Measurements from ENCODE around the gene CACNG7.
"Not testable (repeated sequence)": the region's sequence is repeated elsewhere in the genome, so short reads cannot be mapped to it uniquely, and the experiment has no call there.

CACNG7 gene

DNA sequence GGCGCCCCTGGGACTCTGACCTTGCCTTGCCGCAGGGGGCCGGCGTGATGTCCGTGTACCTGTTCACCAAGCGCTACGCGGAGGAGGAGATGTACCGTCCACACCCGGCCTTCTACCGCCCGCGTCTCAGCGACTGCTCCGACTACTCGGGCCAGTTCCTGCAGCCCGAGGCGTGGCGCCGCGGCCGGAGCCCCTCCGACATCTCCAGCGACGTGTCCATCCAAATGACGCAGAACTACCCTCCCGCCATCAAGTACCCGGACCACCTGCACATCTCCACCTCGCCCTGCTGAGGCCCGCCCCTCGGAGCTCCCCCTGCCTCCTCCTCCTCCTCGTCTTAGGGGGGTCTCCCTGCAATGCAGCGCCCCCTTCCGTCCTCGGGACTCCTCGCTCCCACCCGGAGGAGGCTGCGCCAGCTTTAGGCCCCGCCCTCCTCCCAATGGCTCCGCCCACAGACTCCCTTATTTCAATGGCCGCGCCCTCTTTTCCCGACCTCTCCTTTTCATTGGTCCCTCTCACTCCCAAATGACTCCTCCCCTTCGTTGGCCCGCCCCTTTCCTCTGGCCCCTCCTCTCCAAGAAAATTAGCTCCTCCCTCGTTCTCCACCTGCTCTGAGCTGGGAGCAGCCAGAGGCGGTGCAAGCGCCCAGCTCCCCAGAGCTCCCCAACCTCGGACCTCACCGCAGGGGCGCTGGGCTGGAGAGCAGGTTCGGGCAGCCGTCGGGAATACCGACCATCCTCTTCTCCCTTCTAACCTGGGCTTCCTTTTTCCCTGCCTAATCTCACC, 33.1 kb downstream of the CACNG7 start:
- DNase-seq (ENCODE audit: low read depth, low spot score) = no peak
- no peak overlapping the region for H3K4me3 ChIP-seq (ENCODE audit: low read length)

DNA sequence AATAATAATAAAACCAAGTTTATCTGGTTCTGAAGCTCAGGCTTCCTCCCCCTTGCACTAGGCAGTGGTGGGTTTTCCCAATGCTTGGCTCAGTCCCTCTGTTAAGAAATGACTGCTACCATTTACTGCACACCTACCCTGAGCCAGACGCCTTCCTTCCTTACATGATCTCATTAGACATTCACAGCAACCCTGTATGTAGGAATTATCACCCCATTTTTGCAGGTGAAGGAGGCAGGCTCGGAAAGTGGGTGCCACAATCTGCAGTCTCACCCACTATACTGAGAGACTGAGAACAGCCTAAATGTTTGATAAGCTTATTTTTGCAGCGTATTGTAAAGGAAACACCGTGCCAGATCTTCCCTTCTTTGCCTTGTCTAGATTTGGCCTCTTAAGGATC, 35.3 kb downstream of the CACNG7 start:
- DNase-seq (ENCODE audit: low read depth, low spot score) = no peak
- no peak overlapping the region for H3K4me3 ChIP-seq (ENCODE audit: low read length)

DNA sequence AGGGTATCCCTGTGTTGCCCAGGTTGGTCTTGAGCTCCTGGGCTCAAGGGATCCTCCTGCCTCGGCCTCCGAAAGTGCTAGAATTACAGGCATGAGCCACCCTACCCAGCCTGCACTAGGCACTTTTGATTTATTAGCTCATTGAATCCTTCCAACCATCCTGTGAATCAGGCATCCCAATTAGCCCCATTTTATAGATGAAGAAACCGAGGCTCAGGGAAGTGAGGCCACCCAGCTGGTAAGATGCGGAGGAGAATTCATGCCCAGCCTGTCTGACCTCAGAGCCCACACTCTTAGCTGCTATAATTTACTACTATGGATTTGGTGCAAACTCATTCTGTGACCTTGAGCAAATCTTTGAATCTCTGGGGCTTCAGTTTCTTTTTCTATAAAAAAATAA, 35.9 kb downstream of the CACNG7 start:
- no peak overlapping the region for H3K4me3 ChIP-seq (ENCODE audit: low read length)
- DNase-seq (ENCODE audit: low read depth, low spot score) = no peak

DNA sequence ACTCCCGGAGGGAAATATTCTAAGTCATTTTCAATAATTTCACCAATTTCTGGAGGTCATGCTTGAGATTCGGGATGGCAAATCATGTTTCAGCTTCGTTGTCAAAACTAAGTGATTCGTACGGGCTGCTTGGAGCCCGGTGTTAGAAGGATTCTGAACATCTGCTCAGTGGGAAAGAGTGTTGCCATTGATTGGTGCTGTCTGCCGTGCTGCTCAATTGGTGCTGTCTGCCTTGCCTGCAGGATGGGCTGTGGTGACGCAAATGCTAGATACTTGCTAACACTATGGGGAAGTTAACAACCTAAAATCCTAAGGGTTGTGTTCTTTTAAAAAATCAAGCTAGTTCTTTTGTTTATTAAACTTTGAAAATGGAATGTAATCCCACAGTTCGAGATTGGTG, 36.4 kb downstream of the CACNG7 start:
- peak; percentile 28 for DNase-seq (ENCODE audit: low read depth, low spot score)
- peak overlapping the region; percentile 37 for H3K4me3 ChIP-seq (ENCODE audit: low read length)

DNA sequence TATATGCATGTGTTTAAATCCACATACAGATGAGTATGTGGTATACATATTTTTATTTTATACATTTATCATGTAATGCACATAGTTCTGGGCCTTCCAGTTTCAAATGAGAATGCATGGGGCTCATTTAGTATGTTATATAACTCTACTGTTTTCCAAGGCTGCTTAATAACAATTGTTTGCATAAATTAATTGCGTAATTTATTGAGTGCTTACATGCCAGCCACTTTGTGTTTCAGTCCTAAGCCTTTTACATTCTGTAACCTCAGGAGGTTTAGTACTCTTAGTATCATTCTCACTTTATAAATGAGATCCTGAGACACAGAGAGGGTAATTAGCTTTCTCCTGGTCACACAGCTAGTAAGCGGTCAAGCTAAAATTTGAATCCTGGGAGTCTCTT, 36.9 kb downstream of the CACNG7 start:
- peak overlapping the region; percentile 37 for H3K4me3 ChIP-seq (ENCODE audit: low read length)
- no peak for DNase-seq (ENCODE audit: low read depth, low spot score)

DNA sequence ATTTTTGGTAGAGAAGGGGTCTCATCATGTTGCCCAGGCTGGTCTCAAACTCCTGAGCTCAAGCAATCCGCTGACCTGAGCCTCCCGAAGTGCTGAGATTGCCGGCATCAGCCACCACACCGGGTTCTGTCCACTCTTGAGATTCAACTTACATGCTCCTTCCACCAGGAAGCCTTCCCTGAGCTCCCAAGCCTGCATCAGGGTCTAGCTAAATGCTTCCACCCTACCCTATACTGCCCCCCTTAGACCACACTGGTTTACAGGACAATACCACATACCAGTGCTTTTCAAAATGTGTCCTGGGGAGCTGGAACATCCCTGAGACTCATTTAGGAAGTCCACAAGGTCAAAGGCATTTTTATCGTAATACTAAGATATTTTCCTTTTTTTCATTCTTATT, 38.5 kb downstream of the CACNG7 start:
- no peak for DNase-seq (ENCODE audit: low read depth, low spot score)
- H3K4me3 ChIP-seq (ENCODE audit: low read length) = no peak overlapping the region

DNA sequence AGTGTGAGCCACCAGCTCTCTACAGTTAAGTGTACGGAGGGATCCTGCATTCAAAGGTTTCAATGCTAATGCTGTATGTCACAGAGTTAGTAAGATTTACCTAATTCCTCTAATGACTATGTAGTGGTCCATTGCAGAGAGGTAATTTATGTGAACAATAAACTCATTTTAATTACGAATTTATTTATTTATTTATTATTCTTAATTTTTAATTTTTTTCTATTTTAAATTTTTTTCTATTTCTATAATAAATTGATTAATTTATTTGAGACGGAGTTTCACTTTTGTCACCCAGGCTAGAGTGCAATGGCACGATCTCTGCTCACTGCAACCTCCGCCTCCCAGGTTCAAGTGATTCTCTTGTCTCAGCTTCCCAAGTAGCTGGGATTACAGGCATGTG, 39.5 kb downstream of the CACNG7 start:
- H3K4me3 ChIP-seq (ENCODE audit: low read length); DNase-seq (ENCODE audit: low read depth, low spot score): not testable (repeated sequence)

DNA sequence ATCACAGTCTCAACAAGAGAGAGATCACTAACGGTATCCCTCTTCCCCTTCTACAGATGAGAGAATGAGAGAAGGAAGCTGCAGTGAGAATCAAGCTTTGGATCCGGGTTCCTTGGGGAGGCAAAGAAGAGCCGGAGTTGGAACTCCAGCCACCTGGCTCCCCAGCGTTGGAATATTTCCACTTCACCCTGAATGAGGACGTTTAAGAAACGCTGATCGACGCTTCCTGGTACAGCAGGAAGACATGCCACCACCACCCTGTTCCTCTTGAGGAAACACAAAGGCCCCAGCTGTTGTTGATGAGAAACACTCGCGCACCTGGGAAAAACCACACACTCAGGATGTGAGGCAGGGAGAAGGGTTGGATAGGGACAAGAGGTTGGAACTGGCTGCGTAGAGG, 42.4 kb downstream of the CACNG7 start:
- no peak for DNase-seq (ENCODE audit: low read depth, low spot score)
- H3K4me3 ChIP-seq (ENCODE audit: low read length) = no peak overlapping the region

DNA sequence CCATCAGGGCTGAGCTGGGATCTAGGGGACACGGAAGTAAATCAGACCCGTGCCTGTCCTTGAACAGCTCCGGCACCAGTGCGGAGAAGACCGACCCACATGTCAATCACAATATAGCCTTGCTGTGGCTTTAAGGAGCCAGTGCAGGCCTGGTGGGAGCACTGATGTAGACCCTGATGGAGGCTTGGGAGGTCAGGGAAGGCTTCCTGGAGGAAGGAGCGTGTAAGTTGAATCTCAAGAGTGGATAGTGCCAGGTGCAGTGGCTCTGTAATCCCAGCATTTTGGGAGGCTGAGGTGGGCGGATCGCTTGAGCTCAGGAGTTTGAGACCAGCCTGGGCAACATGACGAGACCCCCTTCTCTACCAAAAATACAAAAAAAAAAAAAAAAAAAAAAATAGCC, 42.9 kb downstream of the CACNG7 start:
- H3K4me3 ChIP-seq (ENCODE audit: low read length) = no peak overlapping the region
- no peak for DNase-seq (ENCODE audit: low read depth, low spot score)

DNA sequence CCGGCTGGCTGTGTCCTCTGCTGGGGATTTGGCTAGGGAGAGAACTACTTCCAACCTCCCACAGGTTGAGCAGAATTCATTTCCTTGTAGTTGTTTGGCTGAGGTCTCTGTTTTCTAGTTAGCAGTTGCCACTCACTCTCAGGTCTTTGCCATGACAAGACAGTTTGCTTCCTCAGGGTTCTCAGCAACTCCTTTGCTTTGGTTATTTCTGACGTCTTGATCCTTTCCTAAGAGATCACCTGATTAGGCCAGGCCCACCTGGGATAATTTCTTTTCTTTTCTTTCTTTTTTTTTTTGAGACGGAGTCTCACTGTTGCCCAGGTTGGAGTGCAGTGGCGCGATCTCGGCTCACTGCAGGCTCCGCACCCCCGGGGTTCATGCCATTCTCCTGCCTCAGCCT, 44.3 kb downstream of the CACNG7 start:
- DNase-seq (ENCODE audit: low read depth, low spot score) = no peak
- no peak overlapping the region for H3K4me3 ChIP-seq (ENCODE audit: low read length)

DNA sequence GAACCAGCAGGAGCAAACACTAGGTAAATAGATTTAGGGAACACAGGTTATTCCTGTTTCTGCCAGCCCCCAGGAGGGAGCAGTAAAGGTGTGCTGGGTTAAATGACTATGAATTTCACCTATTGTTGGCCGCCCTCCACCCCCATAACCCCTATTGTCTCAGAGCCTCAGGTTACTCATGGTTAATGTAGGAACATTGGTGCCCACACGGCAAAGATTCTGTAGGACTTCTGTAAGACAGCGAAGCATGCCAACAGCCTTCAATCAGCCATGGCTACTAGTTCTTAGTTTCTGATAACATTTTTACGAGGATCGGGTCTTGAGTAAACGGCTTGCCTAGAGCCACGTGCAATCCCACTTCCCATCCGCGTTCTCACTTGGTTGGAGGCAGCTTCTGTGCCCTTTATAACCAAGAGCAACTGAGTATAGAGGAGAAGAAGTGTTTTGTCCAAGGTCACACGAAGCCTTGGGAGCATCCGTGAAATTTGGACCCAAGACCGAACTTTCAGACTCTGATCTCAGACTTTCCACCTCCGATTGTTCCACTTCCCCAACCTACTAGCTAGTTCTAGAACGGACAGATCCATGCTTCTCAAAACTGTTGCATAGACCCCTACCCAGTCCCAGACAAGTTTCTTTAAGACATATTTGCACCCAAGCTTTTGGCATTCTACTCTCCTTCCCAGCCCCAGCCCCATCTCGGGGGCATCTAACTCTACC, 48.5 kb downstream of the CACNG7 start:
- DNase-seq (ENCODE audit: low read depth, low spot score) = no peak
- H3K4me3 ChIP-seq (ENCODE audit: low read length) = no peak overlapping the region

DNA sequence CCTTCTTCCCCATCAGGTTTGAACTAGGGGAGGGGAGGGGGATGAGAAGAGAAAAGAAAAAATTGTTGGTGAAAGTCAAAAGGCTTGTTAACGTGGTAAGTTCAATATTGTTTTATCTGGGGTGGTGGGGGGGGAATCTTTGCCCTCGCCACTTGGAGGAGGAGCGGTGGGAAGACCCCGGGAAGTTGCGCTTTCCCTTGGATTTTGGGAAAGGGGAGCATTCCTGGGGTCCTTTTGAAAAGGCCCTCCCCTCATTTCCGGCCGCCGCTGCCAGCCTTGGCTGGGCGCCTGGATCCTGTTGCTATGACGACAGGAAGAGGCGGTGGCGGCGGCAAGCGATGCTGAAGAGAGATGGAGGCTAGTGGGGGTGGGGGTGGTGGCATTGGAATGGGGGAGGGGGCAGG, 49.1 kb downstream of the CACNG7 start:
- DNase-seq (ENCODE audit: low read depth, low spot score) = no peak
- H3K4me3 ChIP-seq (ENCODE audit: low read length) = no peak overlapping the region

DNA sequence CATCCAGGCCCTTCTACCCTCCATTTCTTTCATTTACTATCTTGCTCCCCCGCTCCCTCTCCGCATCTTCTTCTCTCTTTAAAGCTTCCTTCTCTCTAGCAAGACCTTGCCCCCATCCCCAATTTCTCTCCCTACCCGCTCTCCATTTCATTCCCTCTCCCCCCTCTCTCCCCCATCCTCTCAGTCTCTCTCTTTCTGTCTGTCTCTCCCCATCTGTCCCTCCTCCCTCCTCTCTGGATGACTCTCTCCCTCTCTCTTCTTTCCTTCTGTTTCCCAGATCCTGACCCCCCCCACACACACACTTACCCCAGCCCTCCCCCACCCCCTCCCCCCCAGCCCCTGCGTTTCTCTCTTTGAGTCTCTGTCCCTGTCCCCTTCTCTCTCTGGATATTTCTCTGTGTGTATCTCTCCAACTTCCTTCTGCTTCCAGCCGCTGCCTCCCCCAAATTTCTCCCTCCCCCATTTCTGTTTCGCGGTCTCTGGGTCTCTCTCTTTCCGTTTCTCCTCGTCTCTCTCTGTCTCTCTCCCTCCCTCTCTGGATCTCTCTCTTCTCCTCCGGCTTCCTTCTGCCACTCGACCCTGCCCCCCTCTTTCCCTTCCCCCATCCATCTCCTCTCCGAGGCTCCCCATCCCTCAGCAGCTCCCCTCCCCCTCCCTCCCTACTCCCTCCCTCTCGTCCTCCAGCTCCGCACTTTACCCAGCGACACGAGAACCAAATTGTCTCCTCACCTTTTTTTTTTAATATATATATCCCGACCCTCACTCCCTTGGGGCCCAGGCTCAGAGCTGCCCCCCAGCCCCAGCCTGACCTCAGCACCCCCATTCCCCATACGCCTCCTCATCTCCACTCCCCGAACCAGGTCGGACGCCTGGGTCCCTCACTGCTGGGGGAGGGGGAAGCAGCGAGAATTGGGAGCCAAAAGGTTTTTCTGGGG, 50.0 kb downstream of the CACNG7 start:
- DNase-seq (ENCODE audit: low read depth, low spot score) = no peak
- no peak overlapping the region for H3K4me3 ChIP-seq (ENCODE audit: low read length)

DNA sequence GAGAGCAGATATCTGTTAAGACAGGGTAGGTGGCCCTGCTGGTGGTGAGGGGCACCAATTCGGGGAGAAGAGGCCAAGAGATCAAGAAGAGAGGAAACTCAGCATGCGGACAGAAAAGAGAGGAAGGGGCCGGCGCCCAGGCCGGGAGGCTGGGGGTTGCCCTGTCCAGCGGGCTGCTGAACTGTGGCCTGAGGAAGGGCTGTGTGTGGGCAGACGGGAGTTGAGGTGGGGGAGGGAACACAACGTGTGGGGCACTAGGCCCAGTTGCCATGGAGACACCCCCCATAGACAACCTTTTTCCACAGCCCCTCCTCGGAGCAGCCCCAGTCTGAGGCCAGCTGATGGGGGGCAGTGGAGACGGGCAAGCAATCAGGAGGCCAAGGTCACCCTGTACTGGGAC, 51.1 kb downstream of the CACNG7 start:
- H3K4me3 ChIP-seq (ENCODE audit: low read length) = no peak overlapping the region
- no peak for DNase-seq (ENCODE audit: low read depth, low spot score)

DNA sequence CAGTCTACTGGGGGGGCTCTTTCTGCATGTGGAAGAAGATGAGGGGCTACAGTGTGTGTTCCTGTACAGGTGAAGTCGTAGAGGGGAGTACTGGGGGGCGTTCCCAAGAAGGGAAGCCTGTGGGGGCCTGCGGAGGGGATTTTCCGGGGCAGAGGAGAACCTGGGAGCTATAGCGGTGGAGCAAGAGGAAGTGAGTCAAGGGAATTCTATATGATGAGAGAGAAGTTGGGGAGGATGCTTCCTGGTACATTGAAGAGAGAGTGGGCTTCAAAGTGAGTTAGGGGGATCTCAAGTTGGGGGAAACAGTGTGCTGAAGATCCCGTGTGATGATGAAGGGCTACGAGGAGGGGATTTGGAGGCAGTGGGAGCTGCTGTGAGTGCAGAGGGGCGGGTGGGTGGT, 51.8 kb downstream of the CACNG7 start:
- H3K4me3 ChIP-seq (ENCODE audit: low read length) = no peak overlapping the region
- DNase-seq (ENCODE audit: low read depth, low spot score) = no peak

DNA sequence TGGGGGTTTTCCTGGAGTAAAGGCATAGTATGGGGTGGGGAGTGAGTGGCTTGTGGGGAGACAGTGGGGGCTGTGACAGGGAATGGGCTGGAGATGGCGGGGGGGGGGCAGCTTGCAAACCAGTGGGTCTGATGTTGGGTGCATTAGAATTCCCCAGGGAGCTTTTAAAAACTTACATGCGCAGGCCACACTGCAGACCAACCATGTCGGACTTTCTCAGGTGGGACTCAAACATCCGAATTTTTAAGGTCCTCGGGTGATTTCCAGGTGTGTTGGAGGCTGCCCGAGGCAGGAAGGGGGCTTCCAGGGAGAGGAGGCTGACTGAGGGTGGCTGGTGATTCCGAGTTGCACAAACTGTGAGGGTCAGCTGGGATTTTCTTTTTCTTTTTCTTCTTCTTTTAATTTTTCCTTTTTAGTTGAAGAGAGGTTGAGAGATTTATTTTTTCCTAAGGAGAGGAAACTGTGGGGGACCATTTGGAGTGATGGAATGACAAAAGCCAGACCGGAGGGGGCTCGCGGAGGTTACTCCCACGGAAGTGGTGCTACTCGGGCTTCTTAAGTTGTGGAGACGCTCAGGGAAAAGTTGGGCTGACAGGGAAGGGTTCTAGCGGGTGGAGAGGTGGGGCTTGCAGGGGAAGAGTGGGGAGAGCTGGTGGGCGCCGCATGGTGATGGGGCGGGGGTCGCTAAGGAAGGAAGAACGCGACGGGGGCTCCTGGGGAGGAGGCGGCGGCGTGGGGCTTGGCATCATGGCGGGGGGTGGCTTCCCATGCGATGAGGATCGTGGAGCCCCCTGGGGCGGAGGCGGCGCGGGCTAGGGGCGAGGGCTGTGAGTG, 52.7 kb downstream of the CACNG7 start:
- no peak overlapping the region for H3K4me3 ChIP-seq (ENCODE audit: low read length)
- DNase-seq (ENCODE audit: low read depth, low spot score) = no peak

DNA sequence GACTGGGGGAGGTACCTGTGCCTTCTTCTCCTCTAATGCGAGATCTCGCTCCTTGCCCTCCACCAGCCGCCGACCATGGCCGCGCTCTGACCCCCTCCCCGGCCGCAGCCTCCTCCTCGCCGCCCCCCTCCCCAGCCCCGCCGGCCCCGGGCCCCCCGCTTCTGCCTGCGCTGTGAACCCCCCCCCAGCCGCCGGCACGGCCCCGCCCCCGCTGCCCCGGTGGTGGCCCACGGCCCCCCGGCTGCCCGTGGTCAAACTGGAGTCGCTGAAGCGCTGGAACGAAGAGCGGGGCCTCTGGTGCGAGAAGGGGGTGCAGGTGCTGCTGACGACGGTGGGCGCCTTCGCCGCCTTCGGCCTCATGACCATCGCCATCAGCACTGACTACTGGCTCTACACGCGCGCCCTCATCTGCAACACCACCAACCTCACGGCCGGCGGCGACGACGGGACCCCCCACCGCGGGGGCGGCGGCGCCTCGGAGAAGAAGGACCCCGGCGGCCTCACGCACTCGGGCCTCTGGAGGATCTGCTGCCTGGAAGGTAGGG, 53.9 kb downstream of the CACNG7 start, which contains the start of gene CACNG8:
Gene CACNG8, plus strand, starts transcription at position 51 of the 545 bp plus-strand sequence.
- H3K4me3 ChIP-seq (ENCODE audit: low read length) = no peak within 1 kb of the TSS
- no peak for DNase-seq (ENCODE audit: low read depth, low spot score)

DNA sequence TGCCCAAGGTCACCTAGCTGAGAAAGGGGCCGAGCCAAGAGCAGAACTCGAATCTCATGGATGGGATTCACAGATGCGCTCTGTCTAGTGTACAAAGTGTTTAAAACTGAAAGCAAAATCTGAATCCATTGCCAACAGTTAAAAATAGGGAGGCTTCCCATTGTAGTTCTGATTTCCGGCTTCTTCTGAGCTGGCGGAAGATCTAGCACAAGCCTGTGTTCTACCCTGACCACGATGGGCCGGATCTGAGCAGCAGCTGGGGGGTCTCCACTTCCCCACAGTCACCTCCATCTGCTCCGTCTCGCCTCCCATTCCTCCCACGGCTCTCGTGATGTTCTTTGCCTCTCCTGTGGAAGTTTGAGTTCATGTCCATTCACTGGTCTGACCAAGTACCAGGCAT, 56.0 kb downstream of the CACNG7 start:
- H3K4me3 ChIP-seq (ENCODE audit: low read length) = no peak overlapping the region
- no peak for DNase-seq (ENCODE audit: low read depth, low spot score)

DNA sequence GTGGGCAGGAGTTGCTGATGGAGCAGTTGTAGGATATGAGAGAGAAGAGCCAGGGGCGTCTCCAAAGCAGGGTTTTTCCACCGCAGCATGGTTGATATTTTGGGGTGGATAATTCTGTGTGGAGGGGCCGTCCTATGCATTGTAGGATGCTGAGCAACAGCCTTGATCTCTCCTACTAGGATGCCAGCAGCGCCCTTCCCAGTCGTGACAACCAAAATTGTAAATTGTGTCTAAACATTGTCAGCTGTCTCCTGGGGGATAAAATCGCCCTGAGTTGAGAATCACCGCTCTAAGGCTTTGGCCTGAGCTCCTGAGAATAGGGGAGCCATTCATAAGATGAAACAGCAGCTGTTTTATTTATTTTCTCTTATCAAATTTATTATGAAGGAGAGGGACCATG, 57.9 kb downstream of the CACNG7 start:
- H3K4me3 ChIP-seq (ENCODE audit: low read length) = no peak overlapping the region
- DNase-seq (ENCODE audit: low read depth, low spot score) = no peak
